ENCODE results near the gene TMEM147.

The TMEM147 gene

DNA sequence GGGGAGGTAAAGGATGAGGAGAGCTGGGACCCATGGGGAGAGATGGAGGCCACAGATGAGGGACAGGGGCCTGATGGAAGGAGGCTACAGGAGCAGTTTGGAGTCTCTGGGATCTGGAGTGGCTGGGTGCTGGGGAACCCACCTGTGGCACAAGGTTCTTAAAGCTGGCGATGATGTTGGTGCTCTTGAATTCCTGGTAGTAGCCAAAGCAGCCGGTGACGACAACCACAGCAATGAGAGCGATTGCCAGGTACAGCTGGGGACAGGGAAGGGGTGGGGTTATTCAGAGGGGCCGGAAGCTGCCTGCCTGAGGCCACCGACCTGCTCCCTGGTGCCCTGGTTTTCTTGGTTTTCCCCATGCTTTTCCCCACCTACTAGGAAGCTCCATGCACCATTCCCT is 15.3 kb downstream of the TMEM147 start:
- ChIA-PET POLR2A (interaction anchor here (0.5 kb wide), 1 partner anchor 1672 kb away, joined by 5 read pairs; no protein-coding TSS in a partner anchor), CTCF (interaction anchor here (5.9 kb wide), 1 partner anchor 12 kb away, joined by 44 read pairs; no protein-coding TSS in a partner anchor)
- TF ChIP-seq CTCF (IDR thresholded peaks at IDR 0.05; ENCODE audit: insufficient read depth, low read length, missing control alignments), result no peak
- no peak overlapping the region for H3K4me3 ChIP-seq (ENCODE audit: low read depth, low read length)
- no peak for DNase-seq (ENCODE audit: low read depth, low spot score)

- no peak for TF ChIP-seq CTCF (IDR thresholded peaks at IDR 0.05; ENCODE audit: insufficient read depth, low read length, missing control alignments)
- ChIA-PET POLR2A (no interaction called here), CTCF (interaction anchor here (5.9 kb wide), 1 partner anchor 13 kb away, joined by 44 read pairs; no protein-coding TSS in a partner anchor)
- DNase-seq (ENCODE audit: low read depth, low spot score), result no peak
- H3K4me3 ChIP-seq (ENCODE audit: low read depth, low read length), result no peak overlapping the region
Observed at GRCh38 chr19:35561436-35561835, 16.0 kb downstream of the TMEM147 start.

GRCh38 chr19:35562336-35562735 is 16.9 kb downstream of the TMEM147 start:
- ChIA-PET POLR2A (no interaction called here), CTCF (no interaction called here)
- DNase-seq (ENCODE audit: low read depth, low spot score), result no peak
- no peak overlapping the region for H3K4me3 ChIP-seq (ENCODE audit: low read depth, low read length)
- TF ChIP-seq CTCF (IDR thresholded peaks at IDR 0.05; ENCODE audit: insufficient read depth, low read length, missing control alignments), result no peak

DNA sequence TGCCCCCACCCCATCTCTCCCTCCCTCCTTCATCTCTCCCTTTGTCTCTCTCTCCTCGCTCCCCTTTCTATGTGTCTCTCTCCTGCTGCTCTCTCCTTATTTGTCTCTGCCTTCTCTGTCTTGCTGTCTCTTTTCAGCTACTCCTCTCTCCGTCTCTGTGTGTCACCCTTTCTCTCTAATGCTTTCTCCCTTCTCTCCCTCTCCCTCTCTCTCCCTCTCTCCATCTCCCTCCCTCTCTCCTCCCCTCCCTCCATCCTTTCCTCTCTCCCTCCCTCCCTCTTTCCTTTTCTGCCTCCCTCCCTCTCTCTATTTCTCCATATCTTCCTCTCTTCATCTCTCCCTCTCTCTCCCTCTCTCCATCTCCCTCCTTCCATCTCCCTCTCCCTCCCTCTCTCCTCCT is 17.4 kb downstream of the TMEM147 start:
- no peak for DNase-seq (ENCODE audit: low read depth, low spot score)
- ChIA-PET POLR2A (no interaction called here), CTCF (interaction anchor here (1.0 kb wide), 1 partner anchor 13 kb away, joined by 5 read pairs; no protein-coding TSS in a partner anchor)
- TF ChIP-seq CTCF (IDR thresholded peaks at IDR 0.05; ENCODE audit: insufficient read depth, low read length, missing control alignments), result no peak
- H3K4me3 ChIP-seq (ENCODE audit: low read depth, low read length), result no peak overlapping the region

DNA sequence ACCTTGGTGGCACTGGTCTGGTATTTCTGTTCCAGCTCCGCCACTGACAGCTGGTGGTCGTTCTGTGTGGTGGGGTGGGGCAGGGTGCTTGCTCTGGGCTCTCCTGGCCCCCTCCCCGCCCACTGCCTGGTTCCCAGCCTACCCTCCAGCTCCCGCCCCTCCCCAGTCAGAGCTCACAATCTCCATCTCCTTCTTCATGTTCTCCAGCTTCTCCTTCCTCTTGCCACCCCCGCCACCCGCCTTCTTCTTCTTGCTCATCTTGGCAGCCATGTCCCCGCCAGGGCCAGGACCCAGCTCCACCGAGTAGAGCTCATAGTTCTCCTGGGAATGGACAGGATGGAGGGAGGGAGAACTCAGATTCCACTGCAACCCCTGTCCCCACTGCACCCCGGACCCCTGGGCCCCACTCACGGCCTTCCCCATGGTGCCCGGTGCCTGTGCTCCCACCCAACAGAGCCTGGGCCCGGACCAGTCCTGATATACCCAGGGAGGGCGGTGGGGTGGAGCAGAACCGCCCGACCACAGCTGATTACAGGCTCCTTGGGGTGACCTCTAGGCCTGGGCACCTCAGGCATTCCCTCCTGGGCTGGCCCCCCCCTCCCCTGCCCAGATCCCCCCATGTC is 17.9 kb downstream of the TMEM147 start, which contains the start of gene ATP4A:
ATP4A (minus strand) TSS at position 452 of the 623 bp plus-strand sequence; CDS start at position 423, 29 bp downstream.
- ChIA-PET CTCF (interaction anchor here (1.0 kb wide), 1 partner anchor 14 kb away, joined by 5 read pairs; no protein-coding TSS in a partner anchor), POLR2A (no interaction called here)
- DNase-seq (ENCODE audit: low read depth, low spot score), result no peak
- no peak within 1 kb of the TSS for H3K4me3 ChIP-seq (ENCODE audit: low read depth, low read length)
- TF ChIP-seq CTCF (IDR thresholded peaks at IDR 0.05; ENCODE audit: insufficient read depth, low read length, missing control alignments), result no peak

DNA sequence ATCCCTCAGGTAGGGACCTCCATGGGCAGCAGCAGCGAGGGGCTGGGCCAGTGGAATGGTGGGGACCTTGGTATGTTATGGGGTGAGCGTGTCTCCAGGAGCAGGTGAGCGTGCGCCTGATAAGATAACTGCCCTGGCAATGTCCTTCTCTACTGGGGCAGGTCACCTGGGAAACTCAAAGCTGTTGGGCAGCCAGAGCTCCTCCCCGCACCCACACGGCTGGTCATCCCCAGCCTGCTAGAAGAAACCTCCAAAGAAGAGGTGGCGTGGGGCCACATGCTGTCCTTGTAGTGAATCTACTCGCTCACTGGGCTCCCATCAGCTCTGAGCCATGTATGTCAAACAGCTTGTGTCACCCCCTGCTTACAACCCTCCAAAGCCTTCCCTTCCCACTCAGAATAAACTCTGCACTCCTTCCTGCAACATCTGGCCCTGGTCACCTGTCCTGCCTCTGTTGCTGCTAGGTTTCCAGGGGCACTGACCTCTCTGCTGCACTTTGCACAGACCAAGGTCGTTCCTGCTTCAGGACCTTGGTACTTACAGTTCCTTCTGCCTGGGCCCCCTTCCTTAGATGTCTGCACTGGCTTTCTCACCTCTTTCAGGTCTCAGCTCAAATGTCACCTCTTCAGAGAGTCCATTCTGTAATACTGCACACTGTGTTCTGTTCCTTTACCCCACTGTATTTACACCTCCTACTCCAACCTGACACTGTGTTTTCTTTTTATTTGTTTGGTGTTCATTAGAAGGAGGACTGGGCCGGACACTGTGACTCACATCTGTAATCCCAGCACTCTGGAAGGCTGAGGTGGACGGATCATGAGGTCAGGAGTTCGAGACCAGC is 19.8 kb downstream of the TMEM147 start:
- DNase-seq (ENCODE audit: low read depth, low spot score), result no peak
- no peak overlapping the region for H3K4me3 ChIP-seq (ENCODE audit: low read depth, low read length)
- ChIA-PET POLR2A (no interaction called here), CTCF (interaction anchor here (1.0 to 3.9 kb wide), 2 partner anchors 16 to 56 kb away, joined by 3 to 14 read pairs; no protein-coding TSS in a partner anchor)
- no peak for TF ChIP-seq CTCF (IDR thresholded peaks at IDR 0.05; ENCODE audit: insufficient read depth, low read length, missing control alignments)
